HT1080 (cell line): ENCODE results near the gene PHF20. TPM values are rescaled to one million over a fixed set of nuclear protein-coding genes. Genes with fewer than 3 reads are reported as not detected.
"Not testable (repeated sequence)": the region's sequence is repeated elsewhere in the genome, so short reads cannot be mapped to it uniquely, and the experiment has no call there.

Experiments used
- DNase-seq: peaks from one replicate; pipeline ENCODE4 v3.0.0-alpha.2; 2015; ENCODE audit warnings: low read depth
- small RNA-seq: library from RNA; depleted of rRNA; stranded (forward); fragments of <200 nt; gene quantifications from one replicate; pipeline ENCODE3, GENCODE V24; 2014
- total RNA-seq: library from RNA; depleted of rRNA; stranded (reverse); fragments of >200 nt; shearing (Covaris generic); gene quantifications from 2 replicates; pipeline ENCODE4 v1.2.3, GENCODE V29; 2014; rRNA removed

Gene PHF20
- total RNA-seq, 1 experiment from 2014 or later = 28.6 TPM

DNA sequence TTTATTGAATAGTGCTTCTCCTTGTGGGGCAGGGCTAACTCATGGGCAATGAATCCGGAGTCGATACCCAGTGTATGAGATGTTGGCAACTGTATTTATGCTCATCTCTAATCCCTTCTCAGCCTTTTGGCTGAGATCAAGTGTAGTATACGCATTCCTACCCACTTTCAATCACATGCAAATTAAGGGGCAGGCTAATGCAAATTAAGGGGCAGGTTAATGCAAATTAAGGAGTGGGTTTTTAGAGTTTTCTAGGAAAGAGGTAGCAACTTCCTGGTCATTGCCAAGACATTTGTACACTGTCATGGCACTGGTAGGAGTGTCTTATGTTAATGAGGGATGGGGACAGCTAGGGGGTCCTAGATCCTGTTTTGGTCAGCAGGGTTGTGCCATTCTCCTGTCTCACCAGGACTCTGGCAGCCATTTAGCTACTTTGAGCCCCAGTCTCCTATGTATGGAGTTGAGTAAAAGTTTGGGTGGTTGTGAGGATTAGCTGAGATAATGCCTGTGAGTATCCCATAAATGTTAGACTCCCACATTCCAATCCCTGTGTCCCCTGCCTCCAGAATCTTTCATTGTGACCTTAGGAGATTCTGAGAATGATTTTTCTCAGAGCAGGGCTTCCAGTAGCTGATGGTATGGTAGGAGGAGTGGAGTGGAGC is 196.3 kb downstream of the PHF20 start, which contains the start of gene CNBD2:
Gene CNBD2, plus strand, starts transcription at position 612 of the 662 bp plus-strand sequence. CDS start 173 bp downstream, outside the sequence.
- no peak for DNase-seq

DNA sequence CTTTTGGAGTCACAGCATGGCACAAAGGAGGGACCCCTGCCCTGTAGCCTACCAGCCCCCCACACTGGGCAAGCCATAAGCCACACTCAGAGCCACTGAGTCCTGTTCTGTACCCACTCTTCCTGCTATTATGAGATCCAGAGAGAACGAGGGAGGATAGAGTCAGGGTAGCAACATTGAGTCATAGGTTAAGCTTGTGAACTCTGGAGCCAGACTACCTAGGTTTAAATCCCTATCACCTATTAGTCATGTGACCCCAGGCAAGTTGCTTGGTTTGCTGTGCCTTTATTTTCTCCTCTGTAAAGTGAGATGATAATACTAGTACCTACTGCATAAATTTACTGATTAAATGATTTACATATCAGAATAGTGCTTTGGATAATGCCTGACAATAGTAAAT is 197.1 kb downstream of the PHF20 start:
- no peak for DNase-seq

DNA sequence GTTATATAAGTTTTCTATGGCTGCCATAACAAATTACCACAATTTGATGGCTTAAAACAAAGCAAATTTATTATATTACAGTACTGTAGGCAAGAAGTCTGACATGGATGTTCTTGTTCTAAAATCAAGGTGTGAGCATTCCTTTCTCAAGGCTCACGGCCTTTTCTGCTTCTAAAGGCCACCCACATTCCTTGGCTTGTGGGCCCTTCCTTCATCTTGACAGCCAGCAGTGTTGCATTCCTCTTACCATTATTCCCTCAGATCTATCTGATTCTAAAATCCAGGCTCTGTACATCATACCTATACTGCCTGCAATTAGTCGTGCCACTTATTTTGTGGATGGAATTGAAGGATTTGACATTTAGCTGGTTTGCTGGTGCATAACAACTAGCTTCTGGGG is 200.2 kb downstream of the PHF20 start:
- no peak for DNase-seq

DNA sequence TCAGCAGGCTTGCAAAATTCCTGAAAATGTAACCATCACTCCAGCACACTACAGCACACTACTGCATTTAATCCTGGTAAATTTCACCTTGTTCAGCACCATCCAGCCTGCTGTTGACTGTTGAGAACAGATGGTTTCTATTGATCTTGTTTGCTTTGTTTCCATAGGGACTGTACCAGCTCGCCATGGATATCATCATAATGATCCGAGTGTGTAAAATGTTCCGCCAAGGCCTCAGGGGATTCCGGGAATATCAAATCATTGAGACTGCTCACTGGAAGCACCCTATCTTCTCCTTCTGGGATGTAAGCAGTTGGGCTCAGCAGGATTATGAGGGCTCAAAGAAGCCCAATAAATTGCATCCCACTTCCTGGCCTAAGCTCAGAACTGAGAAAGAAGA is 200.6 kb downstream of the PHF20 start:
- no peak for DNase-seq

DNA sequence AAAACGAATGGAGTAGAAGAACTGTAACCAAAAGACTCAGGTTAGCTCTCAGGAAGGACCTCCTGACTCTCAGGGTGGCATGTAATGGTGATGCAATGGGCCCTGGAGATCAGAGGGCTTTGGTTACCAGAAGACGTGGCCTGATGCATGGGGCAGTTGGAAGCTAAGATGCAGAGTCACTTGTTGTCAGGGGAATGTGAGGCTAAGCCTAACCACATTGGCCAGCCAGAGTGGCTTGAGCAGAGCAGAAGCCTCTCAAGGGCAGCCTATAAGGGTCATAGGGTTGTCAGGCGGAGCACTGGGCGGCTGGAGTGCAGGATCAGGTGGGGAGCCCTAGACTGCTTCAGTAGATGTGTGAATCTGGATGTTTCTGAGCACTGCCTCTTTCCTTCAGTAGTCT is 202.4 kb downstream of the PHF20 start:
- DNase-seq = no peak

DNA sequence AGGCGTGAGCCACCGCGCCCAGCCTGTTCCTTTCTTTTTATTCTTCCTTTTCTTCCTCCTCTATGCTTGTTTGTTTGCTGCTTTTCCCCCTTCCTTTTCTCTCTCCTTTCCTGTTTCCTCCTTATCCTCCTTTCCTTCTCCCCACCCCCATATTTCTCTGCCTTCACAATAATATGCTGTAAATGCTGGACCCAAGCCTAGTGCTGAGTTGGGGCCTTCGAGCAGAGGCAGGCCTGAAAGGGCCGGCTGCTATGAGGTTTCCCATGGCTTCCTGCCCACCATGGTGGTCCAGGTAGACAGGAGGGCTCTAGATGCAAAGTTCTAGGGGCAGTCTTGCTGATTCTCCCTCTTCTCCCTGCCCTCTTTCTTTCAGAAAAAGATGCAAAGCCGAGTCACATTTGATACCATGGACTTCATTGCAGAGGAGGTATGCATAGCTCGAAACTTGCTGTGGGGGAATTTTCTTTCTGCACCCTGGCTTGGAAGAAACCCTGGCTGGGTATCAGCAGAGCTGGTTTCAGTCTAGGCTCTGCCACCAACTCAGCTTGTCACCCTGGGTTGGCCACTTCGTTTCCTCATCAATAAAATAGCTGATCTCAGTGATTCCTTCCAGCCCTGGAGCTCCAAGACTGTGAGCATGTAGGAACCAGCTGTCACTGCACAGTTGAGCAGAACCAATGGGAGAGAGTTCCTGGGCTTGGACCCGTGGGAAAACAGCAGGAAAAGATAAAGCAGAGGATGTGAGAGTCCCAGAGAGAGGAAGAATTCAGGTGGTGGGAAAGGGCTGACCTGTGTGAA is 204.0 kb downstream of the PHF20 start:
- no peak for DNase-seq

DNA sequence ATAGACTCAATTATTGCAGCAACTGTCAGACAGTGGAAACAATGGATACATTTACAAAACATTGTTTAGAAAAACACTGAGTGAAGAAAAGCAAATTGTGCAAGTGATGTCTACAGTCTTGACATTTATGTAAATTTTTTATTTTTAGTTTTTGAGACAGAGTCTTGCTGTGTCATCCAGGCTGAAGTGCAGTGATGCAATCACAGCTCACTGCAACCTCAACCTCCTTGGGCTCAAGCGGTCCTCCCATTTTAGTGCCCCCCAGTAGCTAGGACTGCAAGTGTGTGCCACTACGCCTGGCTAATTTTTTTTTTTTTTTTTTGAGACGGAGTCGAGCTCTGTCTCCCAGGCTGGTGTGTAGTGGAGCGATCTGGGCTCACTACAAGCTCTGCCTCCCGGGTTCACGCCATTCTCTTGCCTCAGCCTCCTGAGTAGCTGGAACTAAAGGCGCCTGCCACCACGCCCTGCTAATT is 206.3 kb downstream of the PHF20 start:
- DNase-seq = no peak

DNA sequence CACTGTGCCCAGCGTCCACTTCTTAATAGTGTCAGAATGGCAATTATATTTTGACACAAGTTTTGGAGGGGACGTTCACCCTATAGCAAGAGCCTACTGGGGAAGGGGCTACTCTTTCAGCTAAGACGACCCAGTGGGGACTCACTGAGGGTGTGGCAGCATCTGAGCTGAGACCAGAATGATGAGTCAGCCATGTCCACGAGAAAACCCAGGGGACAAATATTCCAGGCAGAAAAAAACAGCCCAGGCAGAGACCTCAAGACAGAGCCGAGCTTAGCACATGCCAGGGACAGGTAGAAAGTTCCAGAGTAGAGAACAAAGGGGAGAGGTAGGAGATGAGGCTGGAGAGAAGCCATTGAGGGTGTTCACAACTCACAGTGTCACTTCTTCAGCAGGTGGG is 207.7 kb downstream of the PHF20 start:
- no peak for DNase-seq

DNA sequence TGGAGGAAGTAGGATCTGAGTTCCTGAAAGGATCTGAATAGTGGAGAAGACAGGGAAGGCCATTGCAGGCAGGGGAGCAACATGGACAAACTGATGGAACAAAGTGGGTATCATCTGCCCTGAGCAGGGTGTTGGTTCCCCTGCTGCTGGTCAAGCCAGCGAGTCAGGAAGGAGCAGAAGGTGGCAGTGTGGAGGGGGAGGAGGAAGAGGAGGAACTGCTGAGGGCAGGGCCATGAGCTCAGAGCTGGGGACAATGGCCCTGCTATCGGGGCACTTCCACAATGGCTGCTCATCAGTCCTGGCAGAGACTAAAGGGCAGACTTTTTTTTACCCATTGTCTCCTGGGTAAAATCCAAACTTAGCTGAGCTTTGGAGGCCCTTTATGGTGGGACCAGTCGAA is 210.2 kb downstream of the PHF20 start:
- DNase-seq = no peak

DNA sequence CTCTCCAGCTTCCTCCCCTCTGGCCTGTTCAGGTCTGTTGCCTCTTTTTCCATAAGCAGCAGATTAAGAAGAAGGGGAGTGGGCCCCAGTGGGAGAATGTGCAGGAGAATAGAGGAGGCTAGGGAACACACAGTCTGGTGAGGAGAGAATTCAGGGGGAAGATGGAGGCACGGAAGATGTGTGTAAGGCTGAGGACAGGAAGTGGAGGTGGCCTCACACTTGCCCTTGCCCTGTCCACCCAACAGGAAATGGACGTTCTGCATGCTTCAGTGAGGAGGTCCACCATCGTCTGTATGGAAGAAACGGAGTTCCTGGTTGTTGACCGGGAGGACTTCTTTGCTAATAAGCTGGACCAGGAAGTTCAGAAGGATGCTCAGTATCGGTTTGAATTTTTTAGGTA is 212.6 kb downstream of the PHF20 start:
- DNase-seq = no peak

DNA sequence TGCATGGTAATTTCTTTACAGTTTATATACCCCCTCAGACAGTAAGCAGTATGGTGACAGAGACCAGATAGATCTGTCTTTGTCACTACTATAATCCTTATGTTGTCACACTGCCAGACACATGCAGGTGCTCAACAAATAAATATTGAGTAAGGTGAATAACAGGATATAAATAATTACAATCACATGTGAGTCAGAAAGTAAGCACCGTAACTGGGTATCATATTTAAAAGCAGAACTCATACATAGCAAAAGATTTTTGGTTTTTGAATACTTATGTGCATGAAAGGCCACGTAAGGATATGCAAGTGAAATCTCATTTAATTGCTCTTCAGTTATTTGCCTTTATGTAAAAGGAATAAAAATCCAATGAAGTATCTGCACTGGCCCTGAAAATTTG is 214.0 kb downstream of the PHF20 start:
- DNase-seq = no peak

DNA sequence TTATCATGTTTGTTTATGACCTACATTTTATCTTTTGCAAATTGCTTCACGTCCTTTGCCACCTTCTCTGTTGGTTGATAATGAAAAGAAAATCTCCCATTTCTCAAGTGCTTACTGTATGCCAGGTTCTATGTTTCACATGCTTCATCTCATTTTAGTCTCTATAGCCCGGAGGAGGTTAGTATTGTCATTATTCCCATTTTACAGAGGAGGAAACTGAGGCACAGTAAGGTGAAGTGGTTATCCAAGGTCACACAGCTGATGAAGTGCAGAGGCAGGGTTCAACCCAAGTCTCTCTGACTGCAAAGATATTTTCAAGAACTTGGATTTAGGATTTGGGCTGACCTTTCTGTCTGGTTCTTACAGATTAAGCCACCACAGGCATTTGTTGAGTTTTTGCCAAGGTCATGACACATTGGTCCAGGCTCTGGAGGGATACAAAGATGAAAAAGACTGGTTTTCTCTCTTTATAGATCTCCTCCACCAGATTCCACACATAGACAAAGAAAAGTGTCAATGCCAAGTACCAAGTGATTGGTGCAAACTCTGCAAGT is 217.2 kb downstream of the PHF20 start:
- no peak for DNase-seq

DNA sequence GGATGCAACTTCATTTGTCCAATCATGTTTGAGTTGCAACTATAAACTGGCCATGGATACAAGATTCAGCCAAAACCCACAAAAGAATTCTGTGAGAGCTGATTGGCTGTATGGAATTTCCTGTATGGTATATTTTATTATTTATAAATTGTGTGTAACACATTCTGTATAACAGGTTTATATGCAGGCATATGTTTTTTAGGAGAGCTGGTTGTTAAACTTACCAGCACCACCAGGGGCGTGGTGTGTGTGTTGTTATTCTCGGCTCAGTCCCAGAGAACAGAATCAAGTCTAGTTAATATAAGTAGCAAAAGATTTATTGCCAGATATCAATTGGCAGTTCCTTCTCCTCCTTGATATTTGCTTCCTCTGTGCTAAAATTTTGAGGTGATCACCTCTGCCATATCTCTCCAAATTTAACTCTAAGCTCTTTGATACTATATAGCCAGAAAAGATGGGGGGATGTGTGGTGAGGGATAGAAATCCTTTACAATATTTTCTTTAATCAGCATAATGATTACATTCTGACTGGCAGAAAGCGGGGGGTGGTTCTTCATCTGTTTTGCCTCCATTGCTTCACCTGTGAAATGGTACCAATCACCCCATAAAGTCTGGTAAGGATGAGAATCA is 219.4 kb downstream of the PHF20 start:
- peak; percentile 42 for DNase-seq

DNA sequence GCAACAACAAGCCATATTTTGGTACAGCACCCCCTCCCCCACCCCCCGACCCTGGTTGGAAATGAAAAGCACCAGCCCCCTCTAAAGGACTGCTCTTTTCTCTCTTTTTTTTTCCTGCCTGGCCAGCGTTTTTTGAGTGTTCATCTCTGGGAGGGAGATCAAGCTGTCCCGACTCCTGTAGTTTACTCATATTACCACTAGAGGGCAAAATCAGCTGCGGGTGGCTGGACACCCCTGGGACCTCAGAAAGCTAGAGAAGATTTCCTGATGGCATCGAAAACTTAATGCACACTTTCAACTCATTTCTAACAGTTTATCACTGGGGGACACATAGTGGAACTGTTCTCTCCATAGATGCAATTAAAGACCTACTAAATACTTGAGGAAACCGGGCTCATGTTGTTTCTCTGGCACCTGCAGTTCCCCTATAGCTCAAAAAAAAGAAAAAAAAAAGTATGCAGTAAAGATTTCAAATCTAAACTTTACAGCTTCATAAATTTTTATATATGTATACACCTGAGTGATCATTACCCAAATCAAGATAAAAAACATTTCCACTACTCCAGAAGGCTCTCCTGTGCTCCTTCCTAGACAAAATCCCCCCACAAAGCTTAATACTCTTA is 221.0 kb downstream of the PHF20 start:
- DNase-seq = peak; percentile 76

DNA sequence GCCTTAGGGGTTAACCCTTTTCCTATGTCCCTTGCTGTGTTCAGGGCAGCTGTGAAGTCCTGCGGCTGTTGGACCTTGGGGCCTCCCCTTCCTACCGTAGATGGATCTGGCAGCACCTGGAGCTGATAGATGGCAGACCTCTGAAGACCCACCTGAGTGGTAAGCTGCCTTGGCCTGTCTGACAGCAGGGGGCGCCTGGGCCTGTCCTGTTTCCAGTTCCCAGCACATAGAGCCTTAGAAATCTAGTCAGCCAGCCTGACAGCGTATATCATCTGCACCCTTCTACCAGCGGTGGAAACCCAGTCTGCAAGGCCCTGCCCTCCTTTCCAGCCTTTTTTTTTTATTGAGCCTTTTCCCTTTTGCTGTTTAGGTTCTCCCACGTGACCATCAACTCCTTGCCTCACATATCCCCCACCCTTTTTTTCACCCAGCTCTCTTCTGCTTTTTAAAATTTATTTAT is 223.2 kb downstream of the PHF20 start:
- peak; percentile 74 for DNase-seq

DNA sequence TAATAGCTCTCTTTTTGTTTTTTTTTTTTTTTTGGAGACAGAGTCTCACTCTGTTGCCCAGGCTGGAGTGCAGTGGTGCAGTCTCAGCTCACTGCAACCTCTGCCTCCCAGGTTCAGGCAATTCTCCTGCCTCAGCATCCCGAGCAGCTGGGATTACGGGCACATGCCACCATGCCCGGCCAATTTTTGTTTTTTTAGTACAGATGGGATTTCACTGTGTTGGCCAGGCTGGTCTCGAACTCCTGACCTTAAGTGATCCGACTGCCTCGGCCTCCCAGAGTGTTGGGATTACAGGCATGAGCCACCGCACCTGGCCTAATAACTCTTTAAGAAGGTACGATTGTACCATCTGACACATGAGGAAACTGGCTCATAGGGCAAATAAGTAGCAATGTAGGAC is 224.7 kb downstream of the PHF20 start:
- DNase-seq = not testable (repeated sequence)

Small RNA genes lying within 50 kb of the gene (small RNA-seq; reads per million reads assigned to genes)
- not detected for gene COX7BP2
- gene HIGD1AP16 = not detected
- gene RF00019 = not detected
- not detected for gene RF00026
- gene RNU4-40P = not detected
- gene RNU6-937P = not detected

Other genes with a start within 250 kb of the PHF20 start
- not detected in 2 replicates for gene C20orf173, start 242.4 kb upstream of the PHF20 start, total RNA-seq
- gene ERGIC3, start 229.9 kb upstream of the PHF20 start, total RNA-seq = 167 and 169 TPM in 2 replicates
- gene SPAG4, start 156.2 kb upstream of the PHF20 start, total RNA-seq = 0.30 and 0.59 TPM in 2 replicates
- gene CPNE1, start 107.1 kb upstream of the PHF20 start, total RNA-seq = 146 and 192 TPM in 2 replicates
- gene RBM12, start 107.1 kb upstream of the PHF20 start, total RNA-seq = 54.5 and 68.1 TPM in 2 replicates
- 34.1 and 92.1 TPM in 2 replicates for gene NFS1, start 72.7 kb upstream of the PHF20 start, total RNA-seq
- 213 and 561 TPM in 2 replicates for gene ROMO1, start 72.6 kb upstream of the PHF20 start, total RNA-seq
- 197 and 209 TPM in 2 replicates for gene RBM39, start 29.8 kb upstream of the PHF20 start, total RNA-seq
- 103 and 136 TPM in 2 replicates for gene SCAND1, start 182.5 kb downstream of the PHF20 start, total RNA-seq
- 5.5 and 7.4 TPM in 2 replicates for gene CNBD2, start 196.6 kb downstream of the PHF20 start, total RNA-seq